Measurements from ENCODE around the gene SYT3.
A peak's percentile ranks its signal among the peaks of the same experiment; 100 is the strongest.

The SYT3 gene

GRCh38 chr19:50658441-50659317, 19.0 kb upstream of the SYT3 start:
- Histone ChIP-seq H3K9me3 (ENCODE audit: control insufficient read depth, insufficient read depth, low read depth, low read length) (no peaks in the 10 kb centered on the region), H3K4me1 (ENCODE audit: control insufficient read depth, insufficient read depth, low read length) (peaks cover 5% of the 10 kb centered on the region), H3K36me3 (ENCODE audit: control insufficient read depth in 2 of 2, insufficient read depth in 1 of 2, low read length in 2 of 2) (no peaks in the 10 kb centered on the region), H3K4me3 (ENCODE audit: low read depth, low read length) (peak overlapping the region; percentile 59), H3K27ac (ENCODE audit: extremely low read depth, low read depth, low read length) (peak overlapping the region; percentile 97)
- ChIA-PET POLR2A (interaction anchor here (0.6 to 1.4 kb wide), 13 partner anchors 9 to 730 kb away, joined by 3 to 8 read pairs (median 4); partner anchors contain the start of genes ATF5 and JOSD2), CTCF (no interaction called here)
- TF ChIP-seq ZNF658 (tag by site-specific recombination; IDR thresholded peaks at IDR 0.05), result no peak
- TF ChIP-seq, protein P1, sequence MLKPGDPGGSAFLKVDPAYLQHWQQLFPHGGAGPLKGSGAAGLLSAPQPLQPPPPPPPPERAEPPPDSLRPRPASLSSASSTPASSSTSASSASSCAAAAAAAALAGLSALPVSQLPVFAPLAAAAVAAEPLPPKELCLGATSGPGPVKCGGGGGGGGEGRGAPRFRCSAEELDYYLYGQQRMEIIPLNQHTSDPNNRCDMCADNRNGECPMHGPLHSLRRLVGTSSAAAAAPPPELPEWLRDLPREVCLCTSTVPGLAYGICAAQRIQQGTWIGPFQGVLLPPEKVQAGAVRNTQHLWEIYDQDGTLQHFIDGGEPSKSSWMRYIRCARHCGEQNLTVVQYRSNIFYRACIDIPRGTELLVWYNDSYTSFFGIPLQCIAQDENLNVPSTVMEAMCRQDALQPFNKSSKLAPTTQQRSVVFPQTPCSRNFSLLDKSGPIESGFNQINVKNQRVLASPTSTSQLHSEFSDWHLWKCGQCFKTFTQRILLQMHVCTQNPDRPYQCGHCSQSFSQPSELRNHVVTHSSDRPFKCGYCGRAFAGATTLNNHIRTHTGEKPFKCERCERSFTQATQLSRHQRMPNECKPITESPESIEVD (tag by site-specific recombination; IDR thresholded peaks at IDR 0.05), result no peak
- TF ChIP-seq ZNF549 (tag by site-specific recombination; IDR thresholded peaks at IDR 0.05), result no peak
- TF ChIP-seq ZNF785 (tag by site-specific recombination; IDR thresholded peaks at IDR 0.05), result 0 out of 2 replicates have a peak, but pooled peaks have one; percentile 56
- TF ChIP-seq ZNF518A (tag by site-specific recombination; conservative IDR thresholded peaks at IDR 0.05; ENCODE audit: low read depth), result no peak
- no peak for TF ChIP-seq ZNF221 (tag by site-specific recombination; IDR thresholded peaks at IDR 0.05; ENCODE audit: borderline replicate concordance)
- TF ChIP-seq ZNF555 (tag by site-specific recombination; conservative IDR thresholded peaks at IDR 0.05), result no peak
- TF ChIP-seq ZNF624 (tag by site-specific recombination; IDR thresholded peaks at IDR 0.05), result no peak
- no peak for TF ChIP-seq ZNF621 (tag by site-specific recombination; IDR thresholded peaks at IDR 0.05)
- TF ChIP-seq FEZF1 (tag by site-specific recombination; IDR thresholded peaks at IDR 0.05), result no peak
- peak; percentile 38; the same call in 1 of the 2 replicates for TF ChIP-seq ZBTB20 (tag by site-specific recombination; IDR thresholded peaks at IDR 0.05)
- TF ChIP-seq ZNF248 (tag by site-specific recombination; IDR thresholded peaks at IDR 0.05), result no peak
- TF ChIP-seq ZNF747 (tag by site-specific recombination; IDR thresholded peaks at IDR 0.05), result no peak
- no peak for TF ChIP-seq ZNF776 (tag by site-specific recombination; IDR thresholded peaks at IDR 0.05; ENCODE audit: borderline replicate concordance)
- TF ChIP-seq ZFHX2 (tag by site-specific recombination; conservative IDR thresholded peaks at IDR 0.05), result peak; percentile 27; the same call in 1 of the 2 replicates
- TF ChIP-seq ZBTB6 (tag by site-specific recombination; IDR thresholded peaks at IDR 0.05), result no peak; the same call in 1 of the 2 replicates
- peak; percentile 71 for TF ChIP-seq KLF9 (tag by site-specific recombination; IDR thresholded peaks at IDR 0.05; ENCODE audit: low read depth)
- TF ChIP-seq MEIS1 (CRISPR knock-in tag; IDR thresholded peaks at IDR 0.05; ENCODE audit: borderline replicate concordance), result no peak
- TF ChIP-seq, protein P2, sequence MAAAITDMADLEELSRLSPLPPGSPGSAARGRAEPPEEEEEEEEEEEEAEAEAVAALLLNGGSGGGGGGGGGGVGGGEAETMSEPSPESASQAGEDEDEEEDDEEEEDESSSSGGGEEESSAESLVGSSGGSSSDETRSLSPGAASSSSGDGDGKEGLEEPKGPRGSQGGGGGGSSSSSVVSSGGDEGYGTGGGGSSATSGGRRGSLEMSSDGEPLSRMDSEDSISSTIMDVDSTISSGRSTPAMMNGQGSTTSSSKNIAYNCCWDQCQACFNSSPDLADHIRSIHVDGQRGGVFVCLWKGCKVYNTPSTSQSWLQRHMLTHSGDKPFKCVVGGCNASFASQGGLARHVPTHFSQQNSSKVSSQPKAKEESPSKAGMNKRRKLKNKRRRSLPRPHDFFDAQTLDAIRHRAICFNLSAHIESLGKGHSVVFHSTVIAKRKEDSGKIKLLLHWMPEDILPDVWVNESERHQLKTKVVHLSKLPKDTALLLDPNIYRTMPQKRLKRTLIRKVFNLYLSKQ (tag by site-specific recombination; IDR thresholded peaks at IDR 0.05; ENCODE audit: borderline replicate concordance), result no peak
- no peak for TF ChIP-seq ZNF341 (tag by site-specific recombination; IDR thresholded peaks at IDR 0.05; ENCODE audit: low read depth)
- TF ChIP-seq ZBTB48 (tag by site-specific recombination; IDR thresholded peaks at IDR 0.05), result peak; percentile 93
- 0 out of 2 replicates have a peak, but pooled peaks have one; percentile 10 for TF ChIP-seq ZBTB1 (tag by site-specific recombination; IDR thresholded peaks at IDR 0.05)
- TF ChIP-seq ZIC2 (tag by site-specific recombination; IDR thresholded peaks at IDR 0.05), result peak; percentile 61
- TF ChIP-seq ZNF18 (tag by site-specific recombination; IDR thresholded peaks at IDR 0.05), result no peak
- TF ChIP-seq, protein P3, sequence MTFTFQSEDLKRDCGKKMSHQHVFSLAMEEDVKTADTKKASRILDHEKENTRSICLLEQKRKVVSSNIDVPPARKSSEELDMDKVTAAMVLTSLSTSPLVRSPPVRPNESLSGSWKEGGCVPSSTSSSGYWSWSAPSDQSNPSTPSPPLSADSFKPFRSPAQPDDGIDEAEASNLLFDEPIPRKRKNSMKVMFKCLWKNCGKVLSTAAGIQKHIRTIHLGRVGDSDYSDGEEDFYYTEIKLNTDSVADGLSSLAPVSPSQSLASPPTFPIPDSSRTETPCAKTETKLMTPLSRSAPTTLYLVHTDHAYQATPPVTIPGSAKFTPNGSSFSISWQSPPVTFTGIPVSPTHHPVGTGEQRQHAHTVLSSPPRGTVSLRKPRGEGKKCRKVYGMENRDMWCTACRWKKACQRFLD (tag by site-specific recombination; IDR thresholded peaks at IDR 0.05), result no peak

All from HEK293 (cell line).